Measurements from ENCODE around the gene PXDC1. TPM values are rescaled to one million over a fixed set of nuclear protein-coding genes. Genes with fewer than 3 reads are reported as not detected.
"Not testable (repeated sequence)": the region's sequence is repeated elsewhere in the genome, so short reads cannot be mapped to it uniquely, and the experiment has no call there.

PXDC1 gene
- total RNA-seq, 2 experiments from 2014 or later: not detected

GRCh38 chr6:3755637-3756545, 4.4 kb upstream of the PXDC1 start:
- ATAC-seq (no peak), DNase-seq (no peak)
- POLR2A ChIA-PET: interaction anchor here (0.6 kb wide), 1 partner anchor 304 kb away, joined by 3 read pairs; no protein-coding TSS in a partner anchor
- Mint-ChIP-seq H3K9me3 (ENCODE audit: insufficient read depth) (no peaks in the 10 kb centered on the region), H3K27me3 (ENCODE audit: low read depth) (peaks cover 32% of the 10 kb centered on the region), H3K4me1 (ENCODE audit: low read depth) (no peaks in the 10 kb centered on the region), H3K27ac (no peak overlapping the region), H3K36me3 (ENCODE audit: low read depth) (no peaks in the 10 kb centered on the region), H3K4me3 (no peak overlapping the region)
- CTCF ChIA-PET: interaction anchor here (1.3 kb wide), 1 partner anchor 93 kb away, joined by 3 read pairs; no protein-coding TSS in a partner anchor

GRCh38 chr6:3754776-3755175, 3.3 kb upstream of the PXDC1 start:
- ChIA-PET POLR2A (no interaction called here), CTCF (interaction anchor here (1.3 to 1.8 kb wide), 2 partner anchors 22 to 94 kb away, joined by 3 to 6 read pairs; no protein-coding TSS in a partner anchor)
- Mint-ChIP-seq H3K27ac (no peak overlapping the region), H3K27me3 (ENCODE audit: low read depth) (peaks cover 38% of the 10 kb centered on the region), H3K4me3 (no peak overlapping the region), H3K36me3 (ENCODE audit: low read depth) (no peaks in the 10 kb centered on the region), H3K9me3 (ENCODE audit: insufficient read depth) (no peaks in the 10 kb centered on the region), H3K4me1 (ENCODE audit: low read depth) (no peaks in the 10 kb centered on the region)
- DNase-seq (no peak), ATAC-seq (no peak)

- DNase-seq; ATAC-seq; H3K36me3 Mint-ChIP-seq (ENCODE audit: low read depth); POLR2A ChIA-PET; H3K27ac Mint-ChIP-seq; H3K9me3 Mint-ChIP-seq (ENCODE audit: insufficient read depth); H3K4me3 Mint-ChIP-seq; H3K4me1 Mint-ChIP-seq (ENCODE audit: low read depth): not testable (repeated sequence)
- peaks cover 43% of the 10 kb centered on the region for H3K27me3 Mint-ChIP-seq (ENCODE audit: low read depth)
- CTCF ChIA-PET: interaction anchor here (1.3 to 1.8 kb wide), 2 partner anchors 22 to 94 kb away, joined by 3 to 6 read pairs; no protein-coding TSS in a partner anchor
Observed at GRCh38 chr6:3754032-3754725, 2.7 kb upstream of the PXDC1 start.

- CTCF ChIA-PET: interaction anchor here (1.8 kb wide), 1 partner anchor 21 kb away, joined by 6 read pairs; no protein-coding TSS in a partner anchor
- Mint-ChIP-seq H3K36me3 (ENCODE audit: low read depth) (no peaks in the 10 kb centered on the region), H3K9me3 (ENCODE audit: insufficient read depth) (no peaks in the 10 kb centered on the region), H3K4me3 (peak overlapping the region; percentile 14), H3K27me3 (ENCODE audit: low read depth) (peaks cover 50% of the 10 kb centered on the region), H3K27ac (no peak overlapping the region), H3K4me1 (ENCODE audit: low read depth) (no peaks in the 10 kb centered on the region)
- POLR2A ChIA-PET: no interaction called here
- ATAC-seq (no peak), DNase-seq (no peak)
Observed at GRCh38 chr6:3753228-3753835, 1.8 kb upstream of the PXDC1 start.

- H3K27me3 Mint-ChIP-seq (ENCODE audit: low read depth): peaks cover 57% of the 10 kb centered on the region
- H3K4me1 Mint-ChIP-seq (ENCODE audit: low read depth): no peaks in the 10 kb centered on the region
- H3K4me3 Mint-ChIP-seq: peak overlapping the region; percentile 28
- DNase-seq: no peak
- ChIA-PET POLR2A (no interaction called here), CTCF (interaction anchor here (0.7 to 0.9 kb wide), 2 partner anchors 94 to 269 kb away, joined by 3 read pairs; a partner anchor contains a TSS)
- H3K9me3 Mint-ChIP-seq (ENCODE audit: insufficient read depth): no peaks in the 10 kb centered on the region
- H3K36me3 Mint-ChIP-seq (ENCODE audit: low read depth): no peaks in the 10 kb centered on the region
- ATAC-seq: no peak
- H3K27ac Mint-ChIP-seq: no peak overlapping the region
Observed at GRCh38 chr6:3752531-3753227, 1.2 kb upstream of the PXDC1 start.

GRCh38 chr6:3751730-3752530, 417 bp upstream of the PXDC1 start:
- ChIA-PET POLR2A (no interaction called here), CTCF (interaction anchor here (0.7 to 0.9 kb wide), 2 partner anchors 95 to 270 kb away, joined by 3 read pairs; a partner anchor contains a TSS)
- H3K4me3 Mint-ChIP-seq: peak overlapping the region; percentile 28
- no peaks in the 10 kb centered on the region for H3K4me1 Mint-ChIP-seq (ENCODE audit: low read depth)
- ATAC-seq (peak; percentile 83), DNase-seq (peak; percentile 66)
- H3K27ac Mint-ChIP-seq: no peak overlapping the region
- no peaks in the 10 kb centered on the region for H3K36me3 Mint-ChIP-seq (ENCODE audit: low read depth)
- H3K27me3 Mint-ChIP-seq (ENCODE audit: low read depth): peaks cover 59% of the 10 kb centered on the region
- no peaks in the 10 kb centered on the region for H3K9me3 Mint-ChIP-seq (ENCODE audit: insufficient read depth)

- no peaks in the 10 kb centered on the region for H3K36me3 Mint-ChIP-seq (ENCODE audit: low read depth)
- ChIA-PET CTCF (interaction anchor here (1.0 to 3.4 kb wide), 6 partner anchors 18 to 258 kb away, joined by 3 to 31 read pairs (median 8); partner anchors contain the start of gene FAM50B), POLR2A (no interaction called here)
- H3K4me3 Mint-ChIP-seq: peak overlapping the region; percentile 12
- no peaks in the 10 kb centered on the region for H3K4me1 Mint-ChIP-seq (ENCODE audit: low read depth)
- no peak overlapping the region for H3K27ac Mint-ChIP-seq
- peaks cover 56% of the 10 kb centered on the region for H3K27me3 Mint-ChIP-seq (ENCODE audit: low read depth)
- H3K9me3 Mint-ChIP-seq (ENCODE audit: insufficient read depth): no peaks in the 10 kb centered on the region
- DNase-seq (no peak), ATAC-seq (peak; percentile 13)
Observed at GRCh38 chr6:3750317-3751076, 1.0 kb downstream of the PXDC1 start.

- Mint-ChIP-seq H3K4me3 (peak overlapping the region; percentile 12), H3K9me3 (ENCODE audit: insufficient read depth) (no peaks in the 10 kb centered on the region), H3K27me3 (ENCODE audit: low read depth) (peaks cover 53% of the 10 kb centered on the region), H3K36me3 (ENCODE audit: low read depth) (no peaks in the 10 kb centered on the region), H3K4me1 (ENCODE audit: low read depth) (no peaks in the 10 kb centered on the region), H3K27ac (no peak overlapping the region)
- ATAC-seq (no peak), DNase-seq (no peak)
- ChIA-PET POLR2A (no interaction called here), CTCF (interaction anchor here (1.0 to 3.4 kb wide), 6 partner anchors 18 to 258 kb away, joined by 3 to 31 read pairs (median 8); partner anchors contain the start of gene FAM50B)
Observed at GRCh38 chr6:3749977-3750316, 1.6 kb downstream of the PXDC1 start.

- ChIA-PET POLR2A (interaction anchor here (0.6 kb wide), 1 partner anchor 14 kb away, joined by 3 read pairs; no protein-coding TSS in a partner anchor), CTCF (interaction anchor here (0.6 to 3.4 kb wide), 12 partner anchors 17 to 406 kb away, joined by 3 to 31 read pairs (median 6); partner anchors contain the start of gene FAM50B)
- no peaks in the 10 kb centered on the region for H3K4me1 Mint-ChIP-seq (ENCODE audit: low read depth)
- H3K27me3 Mint-ChIP-seq (ENCODE audit: low read depth): peaks cover 50% of the 10 kb centered on the region
- H3K9me3 Mint-ChIP-seq (ENCODE audit: insufficient read depth): no peaks in the 10 kb centered on the region
- H3K36me3 Mint-ChIP-seq (ENCODE audit: low read depth): no peaks in the 10 kb centered on the region
- no peak overlapping the region for H3K4me3 Mint-ChIP-seq
- no peak overlapping the region for H3K27ac Mint-ChIP-seq
- DNase-seq: no peak
- ATAC-seq: no peak
Observed at GRCh38 chr6:3749067-3749841, 2.3 kb downstream of the PXDC1 start.
